A549 (cell line): Measurements from ENCODE around the gene MYEOV.

ENCODE experiments used
- CEBPB ChIP-seq, 2 experiments: fragments of >200 bp in 1 of 2; sonication (Bioruptor Twin) in 1 of 2; formaldehyde crosslinking in 1 of 2; IDR thresholded peaks; 2 replicates each; pipeline ENCODE4 v1.6.1; 2012 to 2016
- EP300 ChIP-seq, 2 experiments: fragments of >200 bp; sonication (Bioruptor Twin); formaldehyde crosslinking; IDR thresholded peaks; 2 replicates in 1 of 2; 3 replicates in 1 of 2; pipeline ENCODE4 v1.6.1; 2016 to 2017
- PHF8 ChIP-seq: fragments of 200-600 bp; sonication (generic); IDR thresholded peaks from 2 replicates; pipeline ENCODE4 v1.6.1; 2016; ENCODE audit warnings: low read depth, mild to moderate bottlenecking, antibody characterized with exemption, moderate library complexity, borderline replicate concordance
- POLR2A ChIP-seq: IDR thresholded peaks from 2 replicates; pipeline ENCODE4 v1.6.1; 2012; ENCODE audit warnings: mild to moderate bottlenecking, low read length
- POLR2AphosphoS2 ChIP-seq: conservative IDR thresholded peaks from 2 replicates; pipeline ENCODE4 v1.6.1; 2012; ENCODE audit warnings: low read length, improper control_type of control experiment, inconsistent platforms
- RAD21 ChIP-seq, 2 experiments: fragments of >200 bp in 1 of 2; sonication (Bioruptor Twin) in 1 of 2; formaldehyde crosslinking in 1 of 2; IDR thresholded peaks in 1 of 2; conservative IDR thresholded peaks in 1 of 2; 2 replicates in 1 of 2; 3 replicates in 1 of 2; pipeline ENCODE4 v1.6.1; 2012 to 2018; ENCODE audit warnings: inconsistent platforms in 1 of 2
- RARB ChIP-seq: fragments of 250-450 bp; sonication (Bioruptor Pico); IDR thresholded peaks from 2 replicates; pipeline ENCODE4 v1.8.0; 2021; ENCODE audit warnings: mild to moderate bottlenecking, moderate library complexity
- SMC3 ChIP-seq: fragments of >200 bp; sonication (Bioruptor Twin); formaldehyde crosslinking; IDR thresholded peaks from 3 replicates; pipeline ENCODE4 v1.6.1; 2018; ENCODE audit warnings: inconsistent platforms
- SREBF2 ChIP-seq: fragments of 450-650 bp; IDR thresholded peaks from 2 replicates; pipeline ENCODE4 v1.6.1; 2014; ENCODE audit warnings: mild to moderate bottlenecking, moderate library complexity
- ZFP36 ChIP-seq: fragments of 450-650 bp; IDR thresholded peaks from 2 replicates; pipeline ENCODE4 v1.6.1; 2014; ENCODE audit warnings: borderline replicate concordance; ENCODE audit not compliant: partially characterized antibody
- TF ChIP-seq, protein P1 (sequence below): fragments of >200 bp; sonication (Bioruptor Twin); formaldehyde crosslinking; IDR thresholded peaks from 3 replicates; pipeline ENCODE4 v1.5.1; 2016
- TF ChIP-seq, protein P2 (sequence below): fragments of >200 bp; sonication (Bioruptor Twin); formaldehyde crosslinking; IDR thresholded peaks from 3 replicates; pipeline ENCODE4 v1.6.1; 2016
- TF ChIP-seq, protein P3 (sequence below): fragments of 200-600 bp; sonication (generic); IDR thresholded peaks from 2 replicates; pipeline ENCODE4 v1.6.1; 2016; ENCODE audit warnings: antibody characterized with exemption, mild to moderate bottlenecking, moderate library complexity
- TF ChIP-seq, protein P4 (sequence below): fragments of 150-350 bp; IDR thresholded peaks from 2 replicates; pipeline ENCODE4 v1.6.1; 2014; ENCODE audit warnings: low read depth, mild to moderate bottlenecking, low read length

DNA sequence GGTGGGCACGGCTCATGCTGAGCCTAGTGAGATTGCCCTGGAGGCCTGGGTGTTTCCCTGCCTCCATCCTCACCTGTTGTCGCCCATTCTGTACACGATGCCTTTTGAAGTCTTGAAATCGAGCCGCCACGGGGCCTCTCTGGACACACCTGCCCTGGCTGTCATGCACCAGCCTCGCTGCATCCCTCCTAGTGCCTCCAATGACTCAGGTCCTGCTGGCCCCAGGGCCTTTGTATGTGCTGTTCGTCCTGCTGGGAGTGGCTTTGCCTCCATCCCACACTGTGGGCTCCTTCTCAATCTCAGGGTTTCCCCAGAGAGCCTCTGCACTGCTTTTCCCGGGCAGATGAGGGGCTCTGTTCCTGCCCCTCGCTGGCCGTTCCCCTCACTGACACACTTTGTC is 8.9 kb upstream of the MYEOV start:
- no peak for TF ChIP-seq POLR2A
- TF ChIP-seq RARB (CRISPR knock-in tag): no peak
- TF ChIP-seq, protein P1, sequence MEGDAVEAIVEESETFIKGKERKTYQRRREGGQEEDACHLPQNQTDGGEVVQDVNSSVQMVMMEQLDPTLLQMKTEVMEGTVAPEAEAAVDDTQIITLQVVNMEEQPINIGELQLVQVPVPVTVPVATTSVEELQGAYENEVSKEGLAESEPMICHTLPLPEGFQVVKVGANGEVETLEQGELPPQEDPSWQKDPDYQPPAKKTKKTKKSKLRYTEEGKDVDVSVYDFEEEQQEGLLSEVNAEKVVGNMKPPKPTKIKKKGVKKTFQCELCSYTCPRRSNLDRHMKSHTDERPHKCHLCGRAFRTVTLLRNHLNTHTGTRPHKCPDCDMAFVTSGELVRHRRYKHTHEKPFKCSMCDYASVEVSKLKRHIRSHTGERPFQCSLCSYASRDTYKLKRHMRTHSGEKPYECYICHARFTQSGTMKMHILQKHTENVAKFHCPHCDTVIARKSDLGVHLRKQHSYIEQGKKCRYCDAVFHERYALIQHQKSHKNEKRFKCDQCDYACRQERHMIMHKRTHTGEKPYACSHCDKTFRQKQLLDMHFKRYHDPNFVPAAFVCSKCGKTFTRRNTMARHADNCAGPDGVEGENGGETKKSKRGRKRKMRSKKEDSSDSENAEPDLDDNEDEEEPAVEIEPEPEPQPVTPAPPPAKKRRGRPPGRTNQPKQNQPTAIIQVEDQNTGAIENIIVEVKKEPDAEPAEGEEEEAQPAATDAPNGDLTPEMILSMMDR: no peak
- TF ChIP-seq SREBF2: no peak
- no peak for TF ChIP-seq CEBPB (IDR thresholded peaks at IDR 0.05)
- TF ChIP-seq, protein P2, sequence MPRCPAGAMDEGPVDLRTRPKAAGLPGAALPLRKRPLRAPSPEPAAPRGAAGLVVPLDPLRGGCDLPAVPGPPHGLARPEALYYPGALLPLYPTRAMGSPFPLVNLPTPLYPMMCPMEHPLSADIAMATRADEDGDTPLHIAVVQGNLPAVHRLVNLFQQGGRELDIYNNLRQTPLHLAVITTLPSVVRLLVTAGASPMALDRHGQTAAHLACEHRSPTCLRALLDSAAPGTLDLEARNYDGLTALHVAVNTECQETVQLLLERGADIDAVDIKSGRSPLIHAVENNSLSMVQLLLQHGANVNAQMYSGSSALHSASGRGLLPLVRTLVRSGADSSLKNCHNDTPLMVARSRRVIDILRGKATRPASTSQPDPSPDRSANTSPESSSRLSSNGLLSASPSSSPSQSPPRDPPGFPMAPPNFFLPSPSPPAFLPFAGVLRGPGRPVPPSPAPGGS: no peak
- no peak for TF ChIP-seq POLR2AphosphoS2
- TF ChIP-seq, protein P3, sequence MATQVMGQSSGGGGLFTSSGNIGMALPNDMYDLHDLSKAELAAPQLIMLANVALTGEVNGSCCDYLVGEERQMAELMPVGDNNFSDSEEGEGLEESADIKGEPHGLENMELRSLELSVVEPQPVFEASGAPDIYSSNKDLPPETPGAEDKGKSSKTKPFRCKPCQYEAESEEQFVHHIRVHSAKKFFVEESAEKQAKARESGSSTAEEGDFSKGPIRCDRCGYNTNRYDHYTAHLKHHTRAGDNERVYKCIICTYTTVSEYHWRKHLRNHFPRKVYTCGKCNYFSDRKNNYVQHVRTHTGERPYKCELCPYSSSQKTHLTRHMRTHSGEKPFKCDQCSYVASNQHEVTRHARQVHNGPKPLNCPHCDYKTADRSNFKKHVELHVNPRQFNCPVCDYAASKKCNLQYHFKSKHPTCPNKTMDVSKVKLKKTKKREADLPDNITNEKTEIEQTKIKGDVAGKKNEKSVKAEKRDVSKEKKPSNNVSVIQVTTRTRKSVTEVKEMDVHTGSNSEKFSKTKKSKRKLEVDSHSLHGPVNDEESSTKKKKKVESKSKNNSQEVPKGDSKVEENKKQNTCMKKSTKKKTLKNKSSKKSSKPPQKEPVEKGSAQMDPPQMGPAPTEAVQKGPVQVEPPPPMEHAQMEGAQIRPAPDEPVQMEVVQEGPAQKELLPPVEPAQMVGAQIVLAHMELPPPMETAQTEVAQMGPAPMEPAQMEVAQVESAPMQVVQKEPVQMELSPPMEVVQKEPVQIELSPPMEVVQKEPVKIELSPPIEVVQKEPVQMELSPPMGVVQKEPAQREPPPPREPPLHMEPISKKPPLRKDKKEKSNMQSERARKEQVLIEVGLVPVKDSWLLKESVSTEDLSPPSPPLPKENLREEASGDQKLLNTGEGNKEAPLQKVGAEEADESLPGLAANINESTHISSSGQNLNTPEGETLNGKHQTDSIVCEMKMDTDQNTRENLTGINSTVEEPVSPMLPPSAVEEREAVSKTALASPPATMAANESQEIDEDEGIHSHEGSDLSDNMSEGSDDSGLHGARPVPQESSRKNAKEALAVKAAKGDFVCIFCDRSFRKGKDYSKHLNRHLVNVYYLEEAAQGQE: no peak
- no peak for TF ChIP-seq EP300 (IDR thresholded peaks at IDR 0.05)
- TF ChIP-seq RAD21 (conservative IDR thresholded peaks at IDR 0.05 in 1 of 2, IDR thresholded peaks at IDR 0.05 in 1 of 2): no peak
- TF ChIP-seq, protein P4, sequence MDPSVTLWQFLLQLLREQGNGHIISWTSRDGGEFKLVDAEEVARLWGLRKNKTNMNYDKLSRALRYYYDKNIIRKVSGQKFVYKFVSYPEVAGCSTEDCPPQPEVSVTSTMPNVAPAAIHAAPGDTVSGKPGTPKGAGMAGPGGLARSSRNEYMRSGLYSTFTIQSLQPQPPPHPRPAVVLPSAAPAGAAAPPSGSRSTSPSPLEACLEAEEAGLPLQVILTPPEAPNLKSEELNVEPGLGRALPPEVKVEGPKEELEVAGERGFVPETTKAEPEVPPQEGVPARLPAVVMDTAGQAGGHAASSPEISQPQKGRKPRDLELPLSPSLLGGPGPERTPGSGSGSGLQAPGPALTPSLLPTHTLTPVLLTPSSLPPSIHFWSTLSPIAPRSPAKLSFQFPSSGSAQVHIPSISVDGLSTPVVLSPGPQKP: no peak
- no peak for TF ChIP-seq PHF8
- TF ChIP-seq ZFP36: no peak
- TF ChIP-seq SMC3: no peak
